Fibroblast of lung (primary cell): ENCODE measurements around the gene RARRES1. TPM values are rescaled to one million over a fixed set of nuclear protein-coding genes. Genes with fewer than 3 reads are reported as not detected.

Experiments
- DNase-seq, 2 donors: peaks; one replicate each; pipeline versions ENCODE4 v3.0.0 to v3.0.0-alpha.2; 2010; ENCODE audit warnings: low read depth in 2 of 2
- H2AFZ ChIP-seq: 2 replicates; pipeline ENCODE4 v1.5.1; 2012; ENCODE audit warnings: low read length, control low read depth, inconsistent platforms
- H3K27ac ChIP-seq: 2 replicates; pipeline ENCODE4 v1.5.1; 2011; ENCODE audit warnings: low read length, control low read depth; ENCODE audit not compliant: insufficient read depth
- H3K27me3 ChIP-seq: 2 replicates; pipeline ENCODE4 v1.5.1; 2011; ENCODE audit warnings: mild to moderate bottlenecking, low read length; ENCODE audit not compliant: control insufficient read depth, insufficient read depth
- H3K36me3 ChIP-seq: 2 replicates; pipeline ENCODE4 v1.5.1; 2011; ENCODE audit warnings: low read length; ENCODE audit not compliant: control insufficient read depth, insufficient read depth
- H3K4me1 ChIP-seq: 2 replicates; pipeline ENCODE4 v1.5.1; 2011; ENCODE audit warnings: low read length; ENCODE audit not compliant: control insufficient read depth, insufficient read depth; ENCODE audit errors: extremely low read depth
- H3K4me2 ChIP-seq: 2 replicates; pipeline ENCODE4 v1.5.1; 2011; ENCODE audit warnings: low read length, control low read depth; ENCODE audit not compliant: insufficient read depth; ENCODE audit errors: extremely low read depth
- H3K4me3 ChIP-seq, 4 experiments: fragments of 200-600 bp in 1 of 4; sonication (generic) in 1 of 4; replicated peaks in 1 of 4; 2 replicates each; pipeline ENCODE4 v1.5.1; 2011 to 2016; ENCODE audit warnings: low read length in 4 of 4, low read depth in 3 of 4, mild to moderate bottlenecking in 3 of 4, control low read depth in 2 of 4, inconsistent platforms in 1 of 4, mixed read lengths in 1 of 4; ENCODE audit not compliant: insufficient read depth in 1 of 4; ENCODE audit errors: control extremely low read depth in 1 of 4
- H3K79me2 ChIP-seq: 2 replicates; pipeline ENCODE4 v1.5.1; 2012; ENCODE audit warnings: mild to moderate bottlenecking, low read length, inconsistent platforms; ENCODE audit not compliant: control insufficient read depth, insufficient read depth
- H3K9ac ChIP-seq: 2 replicates; pipeline ENCODE4 v1.5.1; 2011; ENCODE audit warnings: mild to moderate bottlenecking, low read length, control low read depth; ENCODE audit not compliant: insufficient read depth
- H3K9me3 ChIP-seq: 2 replicates; pipeline ENCODE4 v1.5.1; 2012; ENCODE audit warnings: low read depth, low read length; ENCODE audit not compliant: control insufficient read depth, insufficient read depth
- H4K20me1 ChIP-seq: 2 replicates; pipeline ENCODE4 v1.5.1; 2011; ENCODE audit warnings: low read length; ENCODE audit not compliant: control insufficient read depth, insufficient read depth; ENCODE audit errors: extremely low read depth
- CTCF ChIP-seq, 2 donors: IDR thresholded peaks in 1 of 2; conservative IDR thresholded peaks in 1 of 2; 1 replicate in 1 of 2; 2 replicates in 1 of 2; pipeline ENCODE4 v1.5.1; 2011 to 2012; ENCODE audit warnings: low read length in 2 of 2, control low read depth in 1 of 2, inconsistent platforms in 1 of 2, low read depth in 1 of 2, mild to moderate bottlenecking in 1 of 2
- EZH2 ChIP-seq: IDR thresholded peaks from 2 replicates; pipeline ENCODE4 v1.5.1; 2012; ENCODE audit warnings: low read length, control low read depth, mild to moderate bottlenecking; ENCODE audit errors: missing control alignments
- polyA plus RNA-seq, 2 donors: library from polyadenylated mRNA; depleted of rRNA in 1 of 2; stranded (reverse) in 1 of 2; unstranded in 1 of 2; fragments of >200 nt; gene quantifications; 2 replicates each; pipeline ENCODE4 v1.2.1, GENCODE V29; 2011 to 2012; ENCODE audit warnings: missing spikeins in 1 of 2
- total RNA-seq: library from RNA; depleted of rRNA; stranded (reverse); fragments of >200 nt; gene quantifications from 2 replicates; pipeline ENCODE4 v1.2.1, GENCODE V29; 2014

Gene RARRES1
- total and polyA plus RNA-seq, 2 donors (not counting 1 experiment from before 2014, with no cell fraction given) = 27.7 to 93.3 TPM

- Histone ChIP-seq H3K4me1 (peaks cover 8% of the 10 kb centered on the region), H3K27ac (peak overlapping the region; percentile 62), H3K4me2 (no peak overlapping the region), H3K79me2 (no peaks in the 10 kb centered on the region), H3K36me3 (no peaks in the 10 kb centered on the region), H3K4me3 (no peak overlapping the region), H3K9me3 (peaks cover 2% of the 10 kb centered on the region), H3K9ac (no peak overlapping the region), H3K27me3 (no peaks in the 10 kb centered on the region), H2AFZ (no peak overlapping the region), H4K20me1 (no peaks in the 10 kb centered on the region)
- DNase-seq = no peak
- no peak for TF ChIP-seq CTCF (conservative IDR thresholded peaks at IDR 0.05 in 1 of 2, IDR thresholded peaks at IDR 0.05 in 1 of 2; ENCODE audit: low read depth in 1 of 2, low read length in 2 of 2)
- TF ChIP-seq EZH2 = no peak
Measured at GRCh38 chr3:158738653-158739052, 6.4 kb upstream of the RARRES1 start.

GRCh38 chr3:158737976-158738615 is 5.8 kb upstream of the RARRES1 start:
- TF ChIP-seq CTCF (conservative IDR thresholded peaks at IDR 0.05 in 1 of 2, IDR thresholded peaks at IDR 0.05 in 1 of 2; ENCODE audit: low read depth in 1 of 2, low read length in 2 of 2) = no peak
- TF ChIP-seq EZH2 = no peak
- Histone ChIP-seq H4K20me1 (no peaks in the 10 kb centered on the region), H3K79me2 (no peaks in the 10 kb centered on the region), H3K4me3 (no peak overlapping the region), H3K27me3 (no peaks in the 10 kb centered on the region), H3K9me3 (peaks cover 2% of the 10 kb centered on the region), H3K9ac (no peak overlapping the region), H3K36me3 (no peaks in the 10 kb centered on the region), H2AFZ (peak overlapping the region; percentile 65), H3K4me2 (peak overlapping the region; percentile 4), H3K27ac (peak overlapping the region; percentile 62), H3K4me1 (peaks cover 8% of the 10 kb centered on the region)
- peak; percentile 38 to 96 for DNase-seq

GRCh38 chr3:158737410-158737809 is 5.2 kb upstream of the RARRES1 start:
- Histone ChIP-seq H2AFZ (no peak overlapping the region), H3K4me1 (peaks cover 8% of the 10 kb centered on the region), H3K9me3 (peaks cover 2% of the 10 kb centered on the region), H3K27me3 (no peaks in the 10 kb centered on the region), H3K4me2 (no peak overlapping the region), H3K9ac (no peak overlapping the region), H4K20me1 (no peaks in the 10 kb centered on the region), H3K36me3 (no peaks in the 10 kb centered on the region), H3K79me2 (no peaks in the 10 kb centered on the region), H3K4me3 (no peak overlapping the region), H3K27ac (peak overlapping the region; percentile 62)
- TF ChIP-seq CTCF (conservative IDR thresholded peaks at IDR 0.05 in 1 of 2, IDR thresholded peaks at IDR 0.05 in 1 of 2; ENCODE audit: low read depth in 1 of 2, low read length in 2 of 2) = no peak
- no peak for TF ChIP-seq EZH2
- no peak for DNase-seq
